Panc1 (cell line): ENCODE data around the gene DYNLT1. TPM values are rescaled to one million over a fixed set of nuclear protein-coding genes. Genes with fewer than 3 reads are reported as not detected.

Experiments used
- ATAC-seq: fragments of 200-7000 bp; cut with Tn5 transposase; 2 replicates; pipeline ENCODE4 v1.9.1; 2020; ENCODE audit warnings: mild to moderate bottlenecking, moderate library complexity
- BruUV-seq: library from RNA; stranded (reverse); fragments of 400-500 nt; replicated peaks from 2 replicates; lab custom pipeline; 2021; lab: Mats Ljungman, UMichigan
- CTCF ChIA-PET: fragments of 300-600 bp; sonication (Branson Sonifier 250); formaldehyde crosslinking; loops from one replicate; lab custom pipeline; 2022; ENCODE audit warnings: antibody characterized with exemption; lab: Charles Lee
- POLR2A ChIA-PET: fragments of 300-600 bp; sonication (Branson Sonifier 250); formaldehyde crosslinking; loops from one replicate; lab custom pipeline; 2022; ENCODE audit warnings: antibody characterized with exemption; lab: Charles Lee
- DNase-seq: peaks from one replicate; pipeline ENCODE4 v3.0.0-alpha.2; 2010; ENCODE audit warnings: low read depth, low spot score
- H3K27ac ChIP-seq: 2 replicates; pipeline ENCODE4 v1.5.1; 2011; ENCODE audit warnings: mild to moderate bottlenecking, low read length, inconsistent platforms
- H3K27me3 ChIP-seq: fragments of 200-500 bp; sonication (Bioruptor generic); 2 replicates; pipeline ENCODE4 v1.6.0; 2014; ENCODE audit warnings: low read length, inconsistent platforms; ENCODE audit not compliant: control insufficient read depth, insufficient read depth
- H3K36me3 ChIP-seq: fragments of 200-500 bp; sonication (Bioruptor generic); 2 replicates; pipeline ENCODE4 v1.5.1; 2014; ENCODE audit warnings: inconsistent platforms, mild to moderate bottlenecking, low read length, moderate library complexity; ENCODE audit not compliant: control insufficient read depth, insufficient read depth
- H3K4me1 ChIP-seq: 2 replicates; pipeline ENCODE4 v1.5.1; 2011; ENCODE audit warnings: inconsistent platforms, mild to moderate bottlenecking, low read length, moderate library complexity; ENCODE audit not compliant: control insufficient read depth, insufficient read depth
- H3K4me3 ChIP-seq, 2 experiments: 2 replicates each; pipeline ENCODE4 v1.5.1; 2011 to 2012; ENCODE audit warnings: low read depth in 2 of 2, low read length in 2 of 2, mild to moderate bottlenecking in 2 of 2, inconsistent platforms in 1 of 2, moderate library complexity in 1 of 2
- H3K9me3 ChIP-seq: fragments of 200-500 bp; sonication (Bioruptor generic); 2 replicates; pipeline ENCODE4 v1.5.1; 2014; ENCODE audit warnings: low read depth, mild to moderate bottlenecking, inconsistent platforms, low read length, moderate library complexity; ENCODE audit not compliant: control insufficient read depth, insufficient read depth
- CTCF ChIP-seq: fragments of 450-650 bp; IDR thresholded peaks from 2 replicates; pipeline ENCODE4 v1.5.1; 2017; ENCODE audit warnings: mild to moderate bottlenecking
- POLR2AphosphoS5 ChIP-seq: IDR thresholded peaks from 2 replicates; pipeline ENCODE4 v1.6.1; 2012; ENCODE audit warnings: mild to moderate bottlenecking, low read depth, low read length, moderate library complexity
- SIN3A ChIP-seq: IDR thresholded peaks from 2 replicates; pipeline ENCODE4 v1.6.1; 2012; ENCODE audit warnings: low read depth, mild to moderate bottlenecking, low read length, moderate library complexity, borderline replicate concordance; ENCODE audit not compliant: insufficient read depth
- TCF7L2 ChIP-seq: IDR thresholded peaks from 2 replicates; pipeline ENCODE4 v1.6.1; 2011; ENCODE audit warnings: mild to moderate bottlenecking, low read depth, low read length, inconsistent platforms
- in situ Hi-C: cut with HindIII; loops from 2 replicates; pipeline ENCODE4 v1.10.0; 2016; ENCODE audit warnings: low sequenced_read_pairs, low pct_unique_long_range_greater_than_20kb
- intact Hi-C: fragments of 100-400 bp; cut with micrococcal nuclease; formaldehyde crosslinking; loops from one replicate; pipeline ENCODE4 v1.10.0; 2022; ENCODE audit not compliant: unreplicated experiment
- total RNA-seq: library from RNA; stranded (reverse); gene quantifications from one replicate; pipeline ENCODE4 v1.2.1, GENCODE V29; 2021; ENCODE audit not compliant: unreplicated experiment
- TF ChIP-seq, protein P1 (sequence below), 2 experiments: IDR thresholded peaks; 2 replicates each; pipeline ENCODE4 v1.6.1; 2011 to 2012; ENCODE audit warnings: low read depth in 2 of 2, control low read depth in 1 of 2, low read length in 1 of 2, mild to moderate bottlenecking in 1 of 2, moderate library complexity in 1 of 2; ENCODE audit not compliant: insufficient read depth in 1 of 2

DYNLT1 gene
- total RNA-seq, 1 experiment from 2014 or later = 137 TPM

DNA sequence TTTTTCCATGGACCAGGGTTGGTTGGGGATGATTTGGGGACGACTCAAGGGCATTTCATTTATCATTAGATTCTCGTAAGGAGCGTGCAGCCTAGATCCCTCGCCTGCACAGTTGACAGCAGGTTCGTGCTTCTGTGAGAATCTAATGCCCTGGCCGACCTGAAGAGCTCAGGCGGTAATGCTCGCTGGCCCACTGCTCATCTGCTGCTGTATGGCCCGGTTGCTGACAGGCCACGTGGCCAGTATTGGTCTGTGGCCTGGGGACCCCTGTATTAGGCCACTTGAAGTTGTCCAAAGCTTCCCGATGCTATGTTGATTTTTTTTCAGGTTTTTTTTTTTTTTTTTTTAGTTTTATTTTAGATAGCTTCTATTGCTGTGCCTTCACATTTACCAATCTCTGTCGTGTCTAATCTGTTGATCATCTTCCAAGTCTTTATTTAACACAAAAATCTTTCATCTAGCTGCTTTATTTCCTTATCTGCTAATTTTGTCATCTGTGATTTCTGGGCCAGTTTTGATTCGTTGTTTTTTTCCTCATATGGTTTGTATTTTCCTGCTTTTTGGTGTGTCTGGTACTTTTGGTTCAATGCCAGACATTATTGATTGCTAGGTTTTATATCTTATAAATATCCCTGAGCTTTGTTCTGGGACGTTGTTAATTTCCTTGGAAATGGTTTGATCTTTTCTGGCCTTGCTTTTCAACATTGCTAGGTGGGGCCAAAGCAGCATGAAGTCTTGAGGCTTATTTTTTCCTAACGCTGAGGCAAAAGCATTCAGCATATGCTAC lies 41.1 kb downstream of the DYNLT1 start:
- Histone ChIP-seq H3K27ac (no peak overlapping the region), H3K27me3 (no peaks in the 10 kb centered on the region), H3K9me3 (no peaks in the 10 kb centered on the region), H3K4me3 (no peak overlapping the region), H3K4me1 (no peaks in the 10 kb centered on the region), H3K36me3 (peaks cover 8% of the 10 kb centered on the region)
- ATAC-seq = no peak
- ChIA-PET CTCF (no interaction called here), POLR2A (no interaction called here)
- DNase-seq = no peak
- intact Hi-C loops = no loop called here
- TF ChIP-seq TCF7L2 (no peak), SIN3A (no peak), CTCF (no peak), POLR2AphosphoS5 (no peak)
- TF ChIP-seq, protein P1, sequence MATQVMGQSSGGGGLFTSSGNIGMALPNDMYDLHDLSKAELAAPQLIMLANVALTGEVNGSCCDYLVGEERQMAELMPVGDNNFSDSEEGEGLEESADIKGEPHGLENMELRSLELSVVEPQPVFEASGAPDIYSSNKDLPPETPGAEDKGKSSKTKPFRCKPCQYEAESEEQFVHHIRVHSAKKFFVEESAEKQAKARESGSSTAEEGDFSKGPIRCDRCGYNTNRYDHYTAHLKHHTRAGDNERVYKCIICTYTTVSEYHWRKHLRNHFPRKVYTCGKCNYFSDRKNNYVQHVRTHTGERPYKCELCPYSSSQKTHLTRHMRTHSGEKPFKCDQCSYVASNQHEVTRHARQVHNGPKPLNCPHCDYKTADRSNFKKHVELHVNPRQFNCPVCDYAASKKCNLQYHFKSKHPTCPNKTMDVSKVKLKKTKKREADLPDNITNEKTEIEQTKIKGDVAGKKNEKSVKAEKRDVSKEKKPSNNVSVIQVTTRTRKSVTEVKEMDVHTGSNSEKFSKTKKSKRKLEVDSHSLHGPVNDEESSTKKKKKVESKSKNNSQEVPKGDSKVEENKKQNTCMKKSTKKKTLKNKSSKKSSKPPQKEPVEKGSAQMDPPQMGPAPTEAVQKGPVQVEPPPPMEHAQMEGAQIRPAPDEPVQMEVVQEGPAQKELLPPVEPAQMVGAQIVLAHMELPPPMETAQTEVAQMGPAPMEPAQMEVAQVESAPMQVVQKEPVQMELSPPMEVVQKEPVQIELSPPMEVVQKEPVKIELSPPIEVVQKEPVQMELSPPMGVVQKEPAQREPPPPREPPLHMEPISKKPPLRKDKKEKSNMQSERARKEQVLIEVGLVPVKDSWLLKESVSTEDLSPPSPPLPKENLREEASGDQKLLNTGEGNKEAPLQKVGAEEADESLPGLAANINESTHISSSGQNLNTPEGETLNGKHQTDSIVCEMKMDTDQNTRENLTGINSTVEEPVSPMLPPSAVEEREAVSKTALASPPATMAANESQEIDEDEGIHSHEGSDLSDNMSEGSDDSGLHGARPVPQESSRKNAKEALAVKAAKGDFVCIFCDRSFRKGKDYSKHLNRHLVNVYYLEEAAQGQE (IDR thresholded peaks at IDR 0.05; ENCODE audit: insufficient read depth in 1 of 2, low read depth in 2 of 2, low read length in 1 of 2) = no peak
- BruUV-seq = no TSS peak
- in situ Hi-C loops = no loop called here

DNA sequence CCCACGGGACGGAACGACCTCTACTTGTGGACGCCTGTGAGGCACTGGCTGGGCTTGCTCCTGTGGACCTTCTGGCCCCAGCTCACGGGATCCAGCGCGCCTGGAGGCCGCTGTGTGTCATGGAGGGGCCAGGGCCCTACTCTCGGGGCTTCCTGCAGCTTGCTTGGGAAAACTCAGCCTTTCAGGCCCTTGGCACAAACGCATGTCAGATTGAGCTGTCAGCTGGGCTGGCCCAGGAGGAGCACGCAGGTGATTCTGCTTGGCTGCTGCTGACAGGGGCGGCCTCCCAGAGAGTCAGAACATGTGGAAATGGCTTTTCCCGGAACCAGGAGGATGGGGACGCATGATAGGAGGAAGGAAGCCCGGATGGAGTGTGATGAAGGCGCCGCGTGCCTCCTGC lies 44.9 kb downstream of the DYNLT1 start:
- BruUV-seq = no TSS peak

More for the DNA sequence above, 44.9 kb downstream of the DYNLT1 start:
- no peaks in the 10 kb centered on the region for H3K4me1 ChIP-seq
- H3K27ac ChIP-seq = no peak overlapping the region
- intact Hi-C loops (loop anchor here (5.0 kb wide), 1 partner anchor 377 kb away; no protein-coding TSS in a partner anchor), in situ Hi-C loops (no loop called here)
- POLR2A ChIA-PET = no interaction called here
- H3K27me3 ChIP-seq = no peaks in the 10 kb centered on the region
- TF ChIP-seq, protein P1 (IDR thresholded peaks at IDR 0.05; ENCODE audit: insufficient read depth in 1 of 2, low read depth in 2 of 2, low read length in 1 of 2) = no peak
- H3K4me3 ChIP-seq = no peak overlapping the region
- no peak for DNase-seq
- ATAC-seq = no peak
- CTCF ChIA-PET = no interaction called here
- no peaks in the 10 kb centered on the region for H3K9me3 ChIP-seq
- H3K36me3 ChIP-seq = peaks cover 5% of the 10 kb centered on the region; the same call in 1 of the 2 replicates
